GM12878 (cell line): Measurements from ENCODE around the gene PHF1. TPM values are rescaled to one million over a fixed set of nuclear protein-coding genes. Genes with fewer than 3 reads are reported as not detected.

Source experiments
- ATAC-seq: fragments of 200-7000 bp; cut with Tn5 transposase; 3 replicates; pipeline ENCODE4 v1.9.1; 2020; ENCODE audit warnings: mild to moderate bottlenecking, moderate library complexity
- BruUV-seq: library from RNA; stranded (reverse); fragments of 400-500 nt; replicated peaks from 2 replicates; lab custom pipeline; 2021; lab: Mats Ljungman, UMichigan
- CTCF ChIA-PET: fragments of 300-600 bp; sonication (Branson Sonifier 250); formaldehyde crosslinking; extraction: SDS; loops from one replicate; lab custom pipeline; 2021; ENCODE audit warnings: inconsistent platforms; lab: Yijun Ruan, JAX
- POLR2A ChIA-PET: fragments of 350-600 bp; formaldehyde crosslinking; extraction: SDS; loops from one replicate; lab custom pipeline; 2021; ENCODE audit warnings: inconsistent platforms; lab: Charles Lee
- RAD21 ChIA-PET: fragments of 300-600 bp; sonication (Branson Sonifier 250); formaldehyde crosslinking; loops from one replicate; lab custom pipeline; 2023; ENCODE audit warnings: antibody characterized with exemption; ENCODE audit not compliant: unreplicated experiment; lab: Charles Lee
- SMC1A ChIA-PET: fragments of 300-600 bp; sonication (Branson Sonifier 250); formaldehyde crosslinking; loops from one replicate; lab custom pipeline; 2023; ENCODE audit not compliant: unreplicated experiment, uncharacterized antibody; lab: Charles Lee
- DNase-seq: peaks from one replicate; pipeline ENCODE4 v3.0.0-alpha.2; 2011; ENCODE audit warnings: low read depth, low spot score
- FAIRE-seq: peaks from 3 replicates; lab custom pipeline; 2011; peaks lifted over from hg19 to GRCh38; lab: Jason Lieb, UNC
- H2AFZ ChIP-seq: 2 replicates; pipeline ENCODE4 v1.6.0; 2011; ENCODE audit warnings: low read depth, low read length, control low read depth; ENCODE audit not compliant: control insufficient read depth
- H3K27ac ChIP-seq: 2 replicates; pipeline ENCODE4 v1.5.1; 2011; ENCODE audit warnings: control low read depth; ENCODE audit not compliant: control insufficient read depth, insufficient read depth
- H3K27me3 ChIP-seq, 2 experiments: replicated peaks in 1 of 2; 2 replicates each; pipeline versions ENCODE4 v1.6.0 to v1.6.1; 2011; ENCODE audit warnings: low read length in 1 of 2; ENCODE audit not compliant: control insufficient read depth in 2 of 2, insufficient read depth in 2 of 2
- H3K36me3 ChIP-seq, 2 experiments: 2 replicates each; pipeline ENCODE4 v1.5.1; 2011; ENCODE audit warnings: low read length in 1 of 2; ENCODE audit not compliant: control insufficient read depth in 2 of 2, insufficient read depth in 2 of 2
- H3K4me1 ChIP-seq: 2 replicates; pipeline ENCODE4 v1.6.1; 2011; ENCODE audit warnings: mild to moderate bottlenecking, low read length, moderate library complexity, mixed read lengths; ENCODE audit not compliant: control insufficient read depth, insufficient read depth
- H3K4me2 ChIP-seq: 2 replicates; pipeline ENCODE4 v1.6.0; 2011; ENCODE audit warnings: control low read depth; ENCODE audit not compliant: control insufficient read depth, insufficient read depth
- H3K4me3 ChIP-seq: fragments of 200-600 bp; sonication (generic); 2 replicates; pipeline ENCODE4 v1.5.1; 2016
- H3K79me2 ChIP-seq: 2 replicates; pipeline ENCODE4 v1.6.0; 2011; ENCODE audit warnings: low read length; ENCODE audit not compliant: control insufficient read depth, insufficient read depth
- H3K9ac ChIP-seq: 2 replicates; pipeline ENCODE4 v1.8.0; 2011; ENCODE audit warnings: low read length, control low read depth, mixed read lengths; ENCODE audit not compliant: control insufficient read depth, insufficient read depth
- H3K9me3 ChIP-seq: replicated peaks from 3 replicates; pipeline ENCODE4 v1.5.1; 2011; ENCODE audit warnings: mild to moderate bottlenecking, low read length; ENCODE audit not compliant: control insufficient read depth, insufficient read depth
- H4K20me1 ChIP-seq: 2 replicates; pipeline ENCODE4 v1.6.0; 2011; ENCODE audit not compliant: control insufficient read depth, insufficient read depth
- BCL11A ChIP-seq: IDR thresholded peaks from 2 replicates; pipeline ENCODE4 v1.6.1; 2011; ENCODE audit warnings: low read depth, low read length
- ETV6 ChIP-seq, 2 experiments: fragments of 450-650 bp in 1 of 2; IDR thresholded peaks in 1 of 2; conservative IDR thresholded peaks in 1 of 2; 2 replicates each; pipeline ENCODE4 v1.6.1; 2014; ENCODE audit warnings: antibody characterized with exemption in 1 of 2, borderline replicate concordance in 1 of 2, low read depth in 1 of 2, mild to moderate bottlenecking in 1 of 2, moderate library complexity in 1 of 2
- GABPA ChIP-seq: IDR thresholded peaks from 2 replicates; pipeline ENCODE4 v1.6.1; 2014; ENCODE audit warnings: antibody characterized with exemption, low read depth, mild to moderate bottlenecking, inconsistent platforms
- MAX ChIP-seq: IDR thresholded peaks from 2 replicates; pipeline ENCODE4 v1.6.1; 2012; ENCODE audit warnings: low read depth, low read length, improper control_type of control experiment
- MTA2 ChIP-seq: fragments of 450-650 bp; IDR thresholded peaks from 2 replicates; pipeline ENCODE4 v1.6.1; 2016; ENCODE audit warnings: low read depth, mild to moderate bottlenecking, moderate library complexity
- RAD21 ChIP-seq: IDR thresholded peaks from 2 replicates; pipeline ENCODE4 v1.6.1; 2011; ENCODE audit warnings: mild to moderate bottlenecking, low read depth, low read length, moderate library complexity; ENCODE audit not compliant: insufficient read depth
- SIN3A ChIP-seq: IDR thresholded peaks from 2 replicates; pipeline ENCODE4 v1.6.1; 2012; ENCODE audit warnings: low read depth, low read length, improper control_type of control experiment
- TCF3 ChIP-seq: IDR thresholded peaks from 2 replicates; pipeline ENCODE4 v1.6.1; 2012; ENCODE audit warnings: low read depth, mild to moderate bottlenecking, low read length, borderline replicate concordance; ENCODE audit not compliant: insufficient read depth
- ZNF207 ChIP-seq: fragments of 450-650 bp; IDR thresholded peaks from 2 replicates; pipeline ENCODE4 v1.6.1; 2014; ENCODE audit warnings: antibody characterized with exemption, mild to moderate bottlenecking, borderline replicate concordance
- ZNF384 ChIP-seq: IDR thresholded peaks from 2 replicates; pipeline ENCODE4 v1.6.1; 2012; ENCODE audit warnings: low read depth, mild to moderate bottlenecking, low read length, improper control_type of control experiment, borderline replicate concordance
- WGBS: methylation state at CpG from one replicate; pipeline ENCODE4 v1.1.6; 2016; ENCODE audit warnings: low lambda C conversion rate; ENCODE audit not compliant: insufficient replicate concordance, insufficient coverage; ENCODE audit errors: missing lambda C conversion rate; 5-methylcytosine and 5-hydroxymethylcytosine counted together
- in situ Hi-C: fragments of 300-500 bp; cut with MboI; formaldehyde crosslinking; loops from 9 replicates; pipeline ENCODE4 v1.14.3; 2018; ENCODE audit warnings: mixed read lengths
- intact Hi-C: fragments of 100-400 bp; cut with micrococcal nuclease; formaldehyde crosslinking; loops from one replicate; pipeline ENCODE4 v1.14.2; 2022; ENCODE audit not compliant: unreplicated experiment
- polyA plus RNA-seq, 11 experiments: library from polyadenylated mRNA; depleted of rRNA in 4 of 11; unstranded in 6 of 11; stranded (reverse) in 5 of 11; fragments of >200 nt; fragmentation: Nextera tagmentation in 4 of 11; fragmentation: Illumina TruSeq in 1 of 11; extraction: Ambion mirVana in 4 of 11; extraction: Trizol in 1 of 11; gene quantifications; 1 replicate in 1 of 11; 2 replicates in 10 of 11; pipeline versions ENCODE4 v1.2.1 to v1.2.3, GENCODE V29; 2011 to 2016; ENCODE audit warnings: inconsistent platforms in 2 of 11, missing spikeins in 2 of 11, low read depth in 1 of 11
- total RNA-seq, 4 experiments: library from RNA; depleted of rRNA in 3 of 4; stranded (reverse); fragments of >200 nt in 3 of 4; fragmentation: Illumina TruSeq in 1 of 4; extraction: Trizol in 1 of 4; gene quantifications; 2 replicates each; pipeline versions ENCODE4 v1.2.1 to v1.2.3, GENCODE V29; 2013 to 2021
- TF ChIP-seq, protein P1 (sequence below): fragments of 450-650 bp; IDR thresholded peaks from 2 replicates; pipeline ENCODE4 v1.6.1; 2017; ENCODE audit warnings: mild to moderate bottlenecking, low read depth, inconsistent platforms; ENCODE audit not compliant: poor library complexity, severe bottlenecking

The PHF1 gene
- total and polyA plus RNA-seq, 10 of the 15 experiments (the other 5 are each of a cell fraction or from before 2014, with no cell fraction given): 1.3 to 17.8 (median 6.2) TPM

DNA sequence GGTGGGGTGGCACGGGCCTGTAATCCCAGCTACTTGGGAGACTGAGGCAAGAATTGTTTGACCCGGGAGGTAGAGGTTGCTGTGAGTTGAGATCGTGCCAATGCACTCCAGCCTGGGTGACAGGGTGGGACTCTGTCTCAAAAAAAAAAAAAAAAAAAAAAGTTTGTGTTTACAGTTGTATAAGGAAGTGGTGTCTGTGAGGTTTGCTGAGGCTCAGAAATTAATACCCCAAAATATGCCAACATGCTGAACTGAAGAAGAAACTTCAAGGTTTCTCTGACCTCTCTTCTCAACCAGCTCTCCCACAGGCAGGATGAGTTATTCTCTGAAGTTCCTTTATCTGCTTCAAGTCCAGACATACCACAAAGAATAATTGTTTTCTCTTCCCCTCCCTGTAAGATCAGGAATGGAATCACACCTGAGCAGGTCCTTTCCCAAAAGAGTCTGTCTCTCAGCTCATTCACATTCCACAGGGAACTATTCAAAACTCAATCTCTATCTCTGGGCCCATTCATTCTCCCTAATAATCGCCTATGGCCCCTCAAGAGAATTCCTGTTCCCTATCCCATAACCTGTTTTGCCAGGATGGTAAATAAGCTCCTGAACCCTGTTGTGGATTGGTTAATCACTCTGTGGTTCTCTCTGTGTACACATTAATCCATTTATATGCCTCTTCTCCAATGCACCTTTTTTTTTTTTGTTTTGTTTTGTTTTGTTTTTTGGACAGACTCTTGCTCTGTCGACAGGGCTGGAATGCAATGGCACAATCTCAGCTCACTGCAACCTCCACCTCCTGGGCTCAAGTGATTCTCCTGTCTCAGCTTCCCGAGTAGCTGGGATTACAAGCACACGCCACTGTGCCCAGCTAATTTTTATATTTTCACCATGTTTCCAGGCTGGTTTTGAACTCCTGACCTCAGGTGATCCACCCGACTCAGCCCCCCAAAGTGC lies 36.6 kb upstream of the PHF1 start:
- DNase-seq (no peak), ATAC-seq (no peak), FAIRE-seq (no peak)
- RAD21 ChIA-PET: no interaction called here
- Histone ChIP-seq H3K4me3 (no peak overlapping the region), H3K36me3 (no peaks in the 10 kb centered on the region), H3K27me3 (no peaks in the 10 kb centered on the region), H3K4me2 (no peak overlapping the region), H3K4me1 (no peaks in the 10 kb centered on the region), H4K20me1 (no peaks in the 10 kb centered on the region), H3K27ac (no peak overlapping the region), H3K79me2 (no peaks in the 10 kb centered on the region), H2AFZ (no peak overlapping the region), H3K9ac (no peak overlapping the region), H3K9me3 (no peaks in the 10 kb centered on the region)
- POLR2A ChIA-PET: interaction anchor here (1.1 kb wide), 1 partner anchor 228 kb away, joined by 4 read pairs; no protein-coding TSS in a partner anchor
- in situ Hi-C loops (no loop called here), intact Hi-C loops (no loop called here)
- no TSS peak for BruUV-seq
- SMC1A ChIA-PET: interaction anchor here (0.7 to 1.2 kb wide), 3 partner anchors 12 to 120 kb away, joined by 3 to 4 read pairs (median 3); no protein-coding TSS in a partner anchor
- 51% methylated on average over 8 of the region's 8 CpGs for WGBS
- CTCF ChIA-PET: interaction anchor here (0.7 to 1.2 kb wide), 2 partner anchors 12 to 16 kb away, joined by 3 to 4 read pairs; no protein-coding TSS in a partner anchor
- no peak for TF ChIP-seq BCL11A

GRCh38 chr6:33375143-33375671 lies 35.6 kb upstream of the PHF1 start:
- ChIA-PET SMC1A (interaction anchor here (0.7 to 1.2 kb wide), 4 partner anchors 13 to 119 kb away, joined by 3 to 4 read pairs (median 4); no protein-coding TSS in a partner anchor), POLR2A (no interaction called here), CTCF (interaction anchor here (0.7 to 1.2 kb wide), 2 partner anchors 15 to 27 kb away, joined by 3 to 4 read pairs; no protein-coding TSS in a partner anchor), RAD21 (no interaction called here)
- Histone ChIP-seq H4K20me1 (no peaks in the 10 kb centered on the region), H2AFZ (no peak overlapping the region), H3K79me2 (no peaks in the 10 kb centered on the region), H3K9ac (no peak overlapping the region), H3K36me3 (no peaks in the 10 kb centered on the region), H3K4me3 (no peak overlapping the region), H3K27me3 (no peaks in the 10 kb centered on the region), H3K4me2 (no peak overlapping the region), H3K4me1 (no peaks in the 10 kb centered on the region), H3K27ac (no peak overlapping the region), H3K9me3 (no peaks in the 10 kb centered on the region)
- no TSS peak for BruUV-seq
- in situ Hi-C loops (no loop called here), intact Hi-C loops (no loop called here)
- no peak for ATAC-seq
- no peak for DNase-seq
- FAIRE-seq: no peak
- WGBS: 49% methylated on average over 9 of the region's 9 CpGs
- TF ChIP-seq RAD21 (no peak), ZNF207 (no peak), MAX (no peak), ETV6 (conservative IDR thresholded peaks at IDR 0.05 in 1 of 2, IDR thresholded peaks at IDR 0.05 in 1 of 2; ENCODE audit: borderline replicate concordance in 1 of 2, low read depth in 1 of 2) (no peak), SIN3A (no peak), ZNF384 (no peak), TCF3 (no peak), MTA2 (no peak), GABPA (no peak)
- TF ChIP-seq, protein P1, sequence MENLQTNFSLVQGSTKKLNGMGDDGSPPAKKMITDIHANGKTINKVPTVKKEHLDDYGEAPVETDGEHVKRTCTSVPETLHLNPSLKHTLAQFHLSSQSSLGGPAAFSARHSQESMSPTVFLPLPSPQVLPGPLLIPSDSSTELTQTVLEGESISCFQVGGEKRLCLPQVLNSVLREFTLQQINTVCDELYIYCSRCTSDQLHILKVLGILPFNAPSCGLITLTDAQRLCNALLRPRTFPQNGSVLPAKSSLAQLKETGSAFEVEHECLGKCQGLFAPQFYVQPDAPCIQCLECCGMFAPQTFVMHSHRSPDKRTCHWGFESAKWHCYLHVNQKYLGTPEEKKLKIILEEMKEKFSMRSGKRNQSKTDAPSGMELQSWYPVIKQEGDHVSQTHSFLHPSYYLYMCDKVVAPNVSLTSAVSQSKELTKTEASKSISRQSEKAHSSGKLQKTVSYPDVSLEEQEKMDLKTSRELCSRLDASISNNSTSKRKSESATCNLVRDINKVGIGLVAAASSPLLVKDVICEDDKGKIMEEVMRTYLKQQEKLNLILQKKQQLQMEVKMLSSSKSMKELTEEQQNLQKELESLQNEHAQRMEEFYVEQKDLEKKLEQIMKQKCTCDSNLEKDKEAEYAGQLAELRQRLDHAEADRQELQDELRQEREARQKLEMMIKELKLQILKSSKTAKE: no peak
